Measurements from ENCODE around the gene HSPA9. TPM values are rescaled to one million over a fixed set of nuclear protein-coding genes. Genes with fewer than 3 reads are reported as not detected.

The HSPA9 gene
- total and polyA plus RNA-seq, 9 of the 15 experiments (the other 6 are each of a cell fraction or from before 2014, with no cell fraction given), result 195 to 583 (median 514) TPM

DNA sequence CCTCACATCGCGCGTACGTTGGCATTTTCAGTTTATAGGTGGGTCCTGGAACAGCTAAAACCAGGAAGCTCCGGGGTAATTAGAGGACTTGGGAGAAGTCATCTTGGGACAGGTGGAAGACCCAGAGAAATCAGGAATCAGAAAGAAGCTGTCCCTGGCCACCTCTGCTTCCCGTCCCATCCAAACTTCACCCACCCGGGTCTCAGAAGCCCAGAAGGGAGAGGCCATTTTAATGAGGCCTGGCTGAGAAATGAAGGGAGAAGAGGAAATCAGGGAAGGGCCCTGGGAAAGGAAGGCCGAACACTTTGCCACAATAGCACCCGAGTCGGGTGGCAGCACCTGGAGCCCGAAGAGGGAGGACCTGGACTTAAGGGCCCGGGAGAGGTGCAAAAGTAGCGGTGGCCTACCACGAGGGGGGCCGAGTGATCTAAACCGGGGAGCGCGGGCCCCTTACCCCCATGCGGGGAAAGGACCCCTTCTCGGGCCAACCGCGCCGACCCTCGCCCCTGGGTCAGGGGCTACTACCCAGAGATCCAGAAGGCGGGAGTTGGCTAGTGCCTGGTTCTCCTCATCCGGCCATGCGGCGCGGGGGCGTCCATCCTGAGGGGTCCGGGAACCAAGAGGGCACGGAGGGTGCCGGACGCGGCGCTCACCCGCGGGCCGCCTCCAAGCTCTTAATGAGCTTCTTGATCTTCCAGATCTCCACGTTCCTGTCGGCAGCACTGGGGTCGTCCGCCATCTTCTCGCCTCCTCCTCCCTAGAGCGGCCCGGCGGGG is 32.8 kb downstream of the HSPA9 start (continued):
- TF ChIP-seq, protein P1, sequence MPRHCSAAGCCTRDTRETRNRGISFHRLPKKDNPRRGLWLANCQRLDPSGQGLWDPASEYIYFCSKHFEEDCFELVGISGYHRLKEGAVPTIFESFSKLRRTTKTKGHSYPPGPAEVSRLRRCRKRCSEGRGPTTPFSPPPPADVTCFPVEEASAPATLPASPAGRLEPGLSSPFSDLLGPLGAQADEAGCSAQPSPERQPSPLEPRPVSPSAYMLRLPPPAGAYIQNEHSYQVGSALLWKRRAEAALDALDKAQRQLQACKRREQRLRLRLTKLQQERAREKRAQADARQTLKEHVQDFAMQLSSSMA (CRISPR knock-in tag; IDR thresholded peaks at IDR 0.05), result no peak
- TF ChIP-seq, protein P2, sequence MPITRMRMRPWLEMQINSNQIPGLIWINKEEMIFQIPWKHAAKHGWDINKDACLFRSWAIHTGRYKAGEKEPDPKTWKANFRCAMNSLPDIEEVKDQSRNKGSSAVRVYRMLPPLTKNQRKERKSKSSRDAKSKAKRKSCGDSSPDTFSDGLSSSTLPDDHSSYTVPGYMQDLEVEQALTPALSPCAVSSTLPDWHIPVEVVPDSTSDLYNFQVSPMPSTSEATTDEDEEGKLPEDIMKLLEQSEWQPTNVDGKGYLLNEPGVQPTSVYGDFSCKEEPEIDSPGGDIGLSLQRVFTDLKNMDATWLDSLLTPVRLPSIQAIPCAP (CRISPR knock-in tag; IDR thresholded peaks at IDR 0.05; ENCODE audit: borderline replicate concordance), result no peak
- TF ChIP-seq, protein P3, sequence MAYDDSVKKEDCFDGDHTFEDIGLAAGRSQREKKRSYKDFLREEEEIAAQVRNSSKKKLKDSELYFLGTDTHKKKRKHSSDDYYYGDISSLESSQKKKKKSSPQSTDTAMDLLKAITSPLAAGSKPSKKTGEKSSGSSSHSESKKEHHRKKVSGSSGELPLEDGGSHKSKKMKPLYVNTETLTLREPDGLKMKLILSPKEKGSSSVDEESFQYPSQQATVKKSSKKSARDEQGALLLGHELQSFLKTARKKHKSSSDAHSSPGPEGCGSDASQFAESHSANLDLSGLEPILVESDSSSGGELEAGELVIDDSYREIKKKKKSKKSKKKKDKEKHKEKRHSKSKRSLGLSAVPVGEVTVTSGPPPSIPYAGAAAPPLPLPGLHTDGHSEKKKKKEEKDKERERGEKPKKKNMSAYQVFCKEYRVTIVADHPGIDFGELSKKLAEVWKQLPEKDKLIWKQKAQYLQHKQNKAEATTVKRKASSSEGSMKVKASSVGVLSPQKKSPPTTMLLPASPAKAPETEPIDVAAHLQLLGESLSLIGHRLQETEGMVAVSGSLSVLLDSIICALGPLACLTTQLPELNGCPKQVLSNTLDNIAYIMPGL (CRISPR knock-in tag; IDR thresholded peaks at IDR 0.05), result peak; percentile 71; the same call in 1 of the 2 replicates
- TF ChIP-seq, protein P4, sequence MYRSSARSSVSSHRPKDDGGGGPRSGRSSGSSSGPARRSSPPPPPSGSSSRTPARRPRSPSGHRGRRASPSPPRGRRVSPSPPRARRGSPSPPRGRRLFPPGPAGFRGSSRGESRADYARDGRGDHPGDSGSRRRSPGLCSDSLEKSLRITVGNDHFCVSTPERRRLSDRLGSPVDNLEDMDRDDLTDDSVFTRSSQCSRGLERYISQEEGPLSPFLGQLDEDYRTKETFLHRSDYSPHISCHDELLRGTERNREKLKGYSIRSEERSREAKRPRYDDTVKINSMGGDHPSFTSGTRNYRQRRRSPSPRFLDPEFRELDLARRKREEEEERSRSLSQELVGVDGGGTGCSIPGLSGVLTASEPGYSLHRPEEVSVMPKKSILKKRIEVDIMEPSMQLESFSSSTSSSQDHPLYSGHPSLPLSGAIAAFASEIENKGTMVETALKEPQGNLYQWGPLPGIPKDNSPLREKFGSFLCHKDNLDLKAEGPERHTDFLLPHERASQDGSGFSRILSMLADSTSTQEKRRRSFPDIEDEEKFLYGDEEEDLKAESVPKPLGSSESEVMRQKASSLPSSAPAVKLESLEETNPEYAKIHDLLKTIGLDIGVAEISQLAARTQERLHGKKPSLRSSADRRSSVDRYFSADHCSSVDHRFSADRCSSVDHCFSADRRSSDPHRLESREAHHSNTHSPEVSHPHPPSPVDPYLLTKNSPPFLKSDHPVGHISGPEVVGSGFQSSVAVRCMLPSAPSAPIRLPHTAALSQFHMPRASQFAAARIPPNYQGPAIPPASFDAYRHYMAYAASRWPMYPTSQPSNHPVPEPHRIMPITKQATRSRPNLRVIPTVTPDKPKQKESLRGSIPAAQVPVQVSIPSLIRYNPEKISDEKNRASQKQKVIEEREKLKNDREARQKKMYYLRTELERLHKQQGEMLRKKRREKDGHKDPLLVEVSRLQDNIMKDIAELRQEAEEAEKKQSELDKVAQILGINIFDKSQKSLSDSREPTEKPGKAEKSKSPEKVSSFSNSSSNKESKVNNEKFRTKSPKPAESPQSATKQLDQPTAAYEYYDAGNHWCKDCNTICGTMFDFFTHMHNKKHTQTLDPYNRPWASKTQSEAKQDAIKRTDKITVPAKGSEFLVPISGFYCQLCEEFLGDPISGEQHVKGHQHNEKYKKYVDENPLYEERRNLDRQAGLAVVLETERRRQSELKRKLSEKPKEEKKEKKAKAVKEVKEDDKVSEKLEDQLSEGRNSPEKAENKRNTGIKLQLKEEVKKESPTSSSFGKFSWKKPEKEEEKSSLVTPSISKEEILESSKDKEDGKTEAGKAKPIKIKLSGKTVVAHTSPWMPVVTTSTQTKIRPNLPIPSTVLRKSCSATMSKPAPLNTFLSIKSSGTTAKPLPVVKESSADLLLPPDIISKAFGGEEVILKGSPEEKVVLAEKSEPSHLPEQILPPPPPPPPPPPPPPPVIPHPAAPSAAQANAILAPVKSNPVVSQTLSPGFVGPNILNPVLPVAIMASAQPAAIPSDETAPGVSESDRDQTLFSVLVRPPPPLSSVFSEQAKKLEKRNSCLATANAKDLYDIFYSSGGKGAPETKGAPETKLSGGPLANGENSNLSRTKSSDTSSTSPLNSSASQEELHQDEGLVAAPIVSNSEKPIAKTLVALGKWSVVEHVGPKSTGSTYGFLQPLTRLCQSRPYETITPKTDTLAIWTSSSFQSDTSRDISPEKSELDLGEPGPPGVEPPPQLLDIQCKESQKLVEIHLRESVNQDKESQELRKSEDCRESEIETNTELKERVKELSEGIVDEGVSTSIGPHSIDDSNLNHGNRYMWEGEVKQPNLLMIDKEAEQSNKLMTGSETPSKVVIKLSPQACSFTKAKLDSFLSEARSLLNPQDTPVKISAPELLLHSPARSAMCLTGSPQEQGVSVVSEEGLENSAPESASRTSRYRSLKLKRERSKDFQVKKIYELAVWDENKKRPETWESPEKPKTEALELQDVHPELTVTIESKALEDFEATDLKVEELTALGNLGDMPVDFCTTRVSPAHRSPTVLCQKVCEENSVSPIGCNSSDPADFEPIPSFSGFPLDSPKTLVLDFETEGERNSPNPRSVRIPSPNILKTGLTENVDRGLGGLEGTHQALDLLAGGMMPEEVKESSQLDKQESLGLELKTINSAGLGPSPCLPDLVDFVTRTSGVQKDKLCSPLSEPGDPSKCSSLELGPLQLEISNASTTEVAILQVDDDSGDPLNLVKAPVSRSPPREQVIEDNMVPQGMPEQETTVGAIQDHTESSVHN (IDR thresholded peaks at IDR 0.05; ENCODE audit: borderline replicate concordance in 1 of 2, low read depth in 1 of 2), result no peak
- TF ChIP-seq SAP30 (IDR thresholded peaks at IDR 0.05; ENCODE audit: borderline replicate concordance, insufficient read depth, low read depth, low read length, poor library complexity, severe bottlenecking) (no peak), NELFE (IDR thresholded peaks at IDR 0.05; ENCODE audit: insufficient read depth, insufficient read length) (no peak)

All from K562 (cell line).